NCI-H146 (cell line): Measurements from ENCODE around the gene TMEM243.
"Not testable (repeated sequence)": the region's sequence is repeated elsewhere in the genome, so short reads cannot be mapped to it uniquely, and the experiment has no call there.

Experiments
- DNase-seq: peaks from one replicate; lab custom pipeline; 2025; lab: John Stamatoyannopoulos, UW

TMEM243 gene

DNA sequence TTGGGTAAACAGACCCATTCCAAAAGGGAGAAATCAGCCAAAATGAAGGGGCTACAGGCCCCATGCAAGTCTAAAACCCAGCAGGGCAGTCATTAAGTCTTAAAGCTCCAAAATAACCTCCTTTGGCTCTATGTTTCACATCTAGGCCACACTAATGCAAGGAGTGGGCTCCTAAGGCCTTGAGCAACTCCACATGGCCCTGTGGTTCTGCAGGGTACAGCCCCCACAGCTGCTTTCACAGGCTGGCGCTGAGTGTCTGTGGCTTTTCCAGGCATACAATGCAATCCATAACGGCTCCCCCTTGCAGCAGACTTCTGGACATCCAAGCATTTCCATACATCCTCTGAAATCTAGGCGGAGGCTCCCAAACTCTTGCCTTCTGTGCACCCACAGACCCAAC, 9.0 kb downstream of the TMEM243 start:
- DNase-seq = no peak

DNA sequence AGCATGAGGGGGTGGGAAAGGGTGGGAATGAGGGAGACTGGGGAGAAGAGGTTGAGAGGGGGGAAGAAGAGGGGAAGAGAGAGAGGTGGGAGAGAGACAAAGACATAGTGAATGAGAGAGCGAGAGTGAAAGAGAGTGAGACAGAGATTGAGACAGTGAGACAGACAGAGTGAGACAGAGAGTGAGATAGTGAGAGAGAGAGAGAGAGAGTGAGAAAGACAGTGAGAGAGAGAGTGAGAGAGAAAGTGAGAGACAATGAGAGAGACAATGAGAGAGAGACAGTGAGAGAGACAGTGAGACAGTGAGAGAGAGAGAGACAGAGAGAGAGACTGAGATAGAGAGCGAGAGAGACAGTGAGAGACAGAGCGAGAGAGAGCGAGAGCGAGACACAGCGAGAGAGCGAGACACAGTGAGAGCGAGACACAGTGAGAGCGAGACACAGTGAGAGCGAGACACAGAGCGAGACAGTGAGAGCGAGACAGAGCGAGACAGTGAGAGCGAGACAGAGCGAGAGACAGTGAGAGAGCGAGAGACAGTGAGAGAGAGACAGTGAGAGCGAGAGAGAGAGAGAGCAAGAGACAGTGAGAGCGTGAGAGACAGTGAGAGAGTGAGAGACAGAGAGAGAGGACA, 10.1 kb downstream of the TMEM243 start:
- no peak for DNase-seq

- no peak for DNase-seq
Observed at GRCh38 chr7:87206361-87206760, 13.2 kb downstream of the TMEM243 start.

- DNase-seq = not testable (repeated sequence)
Observed at GRCh38 chr7:87205701-87206100, 13.8 kb downstream of the TMEM243 start.

DNA sequence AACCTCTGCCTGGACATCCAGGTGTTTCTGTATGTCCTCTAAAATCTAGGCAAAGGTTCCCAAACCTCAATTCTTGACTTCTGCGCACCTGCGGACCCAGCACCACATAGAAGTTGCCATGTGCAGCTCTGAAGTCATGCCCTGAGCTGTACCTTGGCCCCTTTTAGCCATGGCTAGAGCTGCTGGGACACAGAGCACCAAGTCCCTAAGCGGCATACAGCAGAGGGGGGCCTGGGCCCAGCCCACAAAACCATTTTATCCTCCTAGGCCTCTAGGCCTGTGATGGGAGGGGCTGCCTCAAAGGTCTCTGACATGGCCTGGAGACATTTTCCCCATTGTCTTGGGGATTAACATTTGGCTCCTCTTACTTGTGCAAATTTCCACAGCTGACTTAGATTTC, 14.6 kb downstream of the TMEM243 start:
- DNase-seq = no peak

DNA sequence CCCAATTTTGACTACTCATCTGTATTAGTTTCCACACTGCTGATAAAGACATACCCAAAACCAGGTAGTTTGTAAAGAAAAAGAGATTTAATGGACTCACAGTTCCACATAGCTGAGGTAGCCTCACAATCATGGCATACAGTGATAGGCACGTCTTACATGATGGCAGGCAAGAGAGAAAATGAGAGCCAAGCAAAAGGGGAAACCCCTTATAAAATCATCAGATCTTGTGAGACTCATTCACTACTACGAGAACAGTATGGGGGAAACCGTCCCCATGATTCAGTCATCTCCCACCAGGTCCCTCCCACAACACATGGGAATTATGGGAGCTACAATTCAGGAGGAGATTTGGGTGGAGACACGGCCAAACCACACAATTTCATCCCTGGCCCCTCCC, 15.6 kb downstream of the TMEM243 start:
- not testable (repeated sequence) for DNase-seq

DNA sequence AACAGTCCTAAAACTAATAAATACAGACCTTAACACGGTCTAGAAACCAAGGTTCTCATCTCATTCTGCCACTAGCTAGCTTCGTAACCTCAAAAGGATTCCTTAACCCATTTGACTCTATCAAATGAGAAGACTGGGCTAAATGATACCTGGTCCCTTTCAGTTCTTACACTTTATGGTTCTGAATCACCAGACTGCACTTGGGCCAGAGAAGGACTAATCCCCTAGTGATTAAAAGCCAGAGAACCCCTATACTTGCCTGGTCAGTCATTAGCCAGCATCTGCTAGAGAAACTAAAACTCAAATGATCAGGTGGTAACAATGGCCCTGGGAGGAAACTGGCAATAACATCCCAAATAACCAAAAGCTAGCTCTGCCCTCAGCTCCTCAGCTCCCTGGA, 16.8 kb downstream of the TMEM243 start:
- DNase-seq = no peak

- no peak for DNase-seq
Observed at GRCh38 chr7:87202208-87202607, 17.3 kb downstream of the TMEM243 start.

DNA sequence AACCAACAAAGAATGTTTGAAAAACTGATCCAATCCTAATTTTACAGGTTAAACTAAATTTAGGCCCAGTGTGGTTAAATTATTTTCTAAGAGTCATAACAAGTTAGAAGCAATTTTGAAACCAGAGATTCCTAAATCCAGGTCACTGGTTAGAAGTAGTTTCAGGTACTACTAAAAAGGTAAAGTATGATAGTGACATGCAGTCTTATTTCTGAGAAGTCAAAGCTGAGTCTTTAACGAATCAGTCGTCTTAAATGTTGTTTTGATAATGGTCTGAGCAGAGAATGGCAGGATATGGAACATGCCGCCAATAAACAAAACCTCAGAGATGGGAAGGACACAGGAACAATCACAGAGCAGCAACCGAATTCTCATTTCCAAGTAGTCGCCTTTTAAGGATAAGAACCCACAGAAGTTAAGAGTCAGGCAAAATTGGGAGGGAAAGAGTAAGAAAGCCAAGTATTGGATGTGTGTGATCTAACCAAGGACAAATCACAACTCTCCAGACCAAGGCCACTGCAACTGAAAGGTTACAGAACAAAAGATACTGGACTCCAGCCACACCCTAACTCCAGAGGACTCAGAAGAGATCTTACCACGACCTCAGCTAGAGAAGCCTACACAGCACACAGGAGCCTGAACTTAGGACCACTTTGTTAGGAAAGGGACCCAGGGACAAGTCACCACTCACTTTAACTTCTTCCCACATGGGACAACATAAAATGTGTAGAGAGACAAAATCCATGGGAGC, 19.7 kb downstream of the TMEM243 start:
- DNase-seq = no peak

DNA sequence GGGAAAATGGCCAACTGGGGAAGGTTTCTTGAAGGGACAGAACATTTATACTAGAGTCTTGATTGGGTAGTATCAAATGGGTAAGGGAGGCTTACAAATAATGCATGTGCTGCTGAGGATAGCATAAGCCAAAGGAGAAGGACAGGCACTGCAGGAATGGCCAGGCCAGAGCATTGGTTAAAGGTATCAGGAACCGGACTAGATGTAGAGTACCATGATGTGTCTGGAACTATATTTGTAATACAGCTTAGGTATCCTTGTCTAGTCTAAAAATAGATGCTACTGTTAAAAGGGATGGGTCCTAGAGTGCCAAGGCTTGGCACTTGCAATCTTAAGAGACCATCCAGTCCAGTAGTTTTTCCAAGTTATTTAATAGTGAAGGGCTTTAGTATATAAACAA, 20.3 kb downstream of the TMEM243 start:
- DNase-seq = no peak

GRCh38 chr7:87193912-87194311, 25.6 kb downstream of the TMEM243 start:
- no peak for DNase-seq

GRCh38 chr7:87192784-87193487, 26.6 kb downstream of the TMEM243 start:
- DNase-seq = no peak

- no peak for DNase-seq
Observed at GRCh38 chr7:87190783-87191182, 28.7 kb downstream of the TMEM243 start.

GRCh38 chr7:87188930-87189329, 30.6 kb downstream of the TMEM243 start:
- no peak for DNase-seq

- no peak for DNase-seq
Observed at GRCh38 chr7:87187120-87187519, 32.4 kb downstream of the TMEM243 start.

- no peak for DNase-seq
Observed at GRCh38 chr7:87179180-87179579, 40.4 kb downstream of the TMEM243 start.

GRCh38 chr7:87178320-87178719, 41.2 kb downstream of the TMEM243 start:
- no peak for DNase-seq

DNA sequence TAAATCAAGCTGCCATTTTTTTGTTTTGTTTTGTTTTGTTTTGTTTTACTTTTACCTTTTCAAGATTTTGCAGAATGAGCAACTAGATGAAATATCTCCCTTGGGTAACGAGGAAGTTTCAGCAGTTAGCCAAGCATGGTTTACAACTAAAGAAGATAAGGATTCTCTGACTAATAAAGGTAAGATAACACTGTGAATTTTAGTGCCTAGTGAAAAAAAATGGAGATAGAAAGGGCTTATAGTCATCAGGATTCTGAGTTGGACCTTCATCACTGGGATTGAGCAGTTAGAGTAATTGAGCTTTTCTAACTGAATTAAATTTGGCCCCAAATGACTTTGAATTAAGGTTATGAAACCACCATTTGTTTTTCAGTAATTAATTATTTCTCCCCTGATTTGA, 46.1 kb downstream of the TMEM243 start:
- DNase-seq = no peak

GRCh38 chr7:87171282-87171934, 48.1 kb downstream of the TMEM243 start:
- DNase-seq = no peak

GRCh38 chr7:87170828-87171227, 48.7 kb downstream of the TMEM243 start:
- DNase-seq = no peak

GRCh38 chr7:87164433-87164832, 55.1 kb downstream of the TMEM243 start:
- DNase-seq = no peak

DNA sequence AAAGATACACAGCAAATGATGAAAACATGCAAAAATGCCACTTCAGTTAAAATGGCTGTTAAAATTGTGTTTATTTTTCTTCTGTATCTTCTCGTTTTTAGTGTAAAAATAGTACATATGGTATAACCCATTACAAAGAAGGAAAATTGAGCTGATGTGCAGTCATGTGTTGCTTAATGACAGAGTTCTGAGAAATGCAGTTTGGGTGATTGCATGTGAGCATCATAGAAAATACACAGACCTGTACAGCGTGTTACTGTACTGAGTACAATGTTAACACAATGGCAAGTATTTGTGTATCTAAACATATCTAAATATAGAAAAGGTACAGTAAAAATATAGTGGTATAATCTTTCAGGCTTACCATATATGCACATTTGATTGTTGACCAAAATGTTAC, 60.0 kb downstream of the TMEM243 start:
- no peak for DNase-seq

- no peak for DNase-seq
Observed at GRCh38 chr7:87156709-87157108, 62.8 kb downstream of the TMEM243 start.
